Measurements from ENCODE around the gene RAB24. TPM values are rescaled to one million over a fixed set of nuclear protein-coding genes. Genes with fewer than 3 reads are reported as not detected.

The RAB24 gene
- total RNA-seq, 1 experiment from 2014 or later, result 37.2 TPM

- no peak for DNase-seq (ENCODE audit: low read depth, low spot score)
- CTCF ChIA-PET, result no interaction called here
Measured at GRCh38 chr5:177265395-177265794, 38.1 kb downstream of the RAB24 start.

GRCh38 chr5:177264178-177264577 is 39.3 kb downstream of the RAB24 start:
- BruUV-seq (replicated peaks), result no TSS peak
- CTCF ChIA-PET, result no interaction called here
- no peaks in the 10 kb centered on the region for H3K9me3 ChIP-seq (ENCODE audit: control insufficient read depth, insufficient read depth, low read depth, low read length)
- H3K4me3 ChIP-seq (ENCODE audit: low read depth in 2 of 2, low read length in 2 of 2), result no peak overlapping the region
- H3K36me3 ChIP-seq (ENCODE audit: control insufficient read depth, insufficient read depth, low read length), result peaks cover 19% of the 10 kb centered on the region
- TF ChIP-seq TCF7L2 (IDR thresholded peaks at IDR 0.05; ENCODE audit: low read depth, low read length) (no peak), POLR2AphosphoS5 (IDR thresholded peaks at IDR 0.05; ENCODE audit: low read depth, low read length) (no peak), SIN3A (IDR thresholded peaks at IDR 0.05; ENCODE audit: borderline replicate concordance, insufficient read depth, low read depth, low read length) (no peak)
- TF ChIP-seq, protein P1, sequence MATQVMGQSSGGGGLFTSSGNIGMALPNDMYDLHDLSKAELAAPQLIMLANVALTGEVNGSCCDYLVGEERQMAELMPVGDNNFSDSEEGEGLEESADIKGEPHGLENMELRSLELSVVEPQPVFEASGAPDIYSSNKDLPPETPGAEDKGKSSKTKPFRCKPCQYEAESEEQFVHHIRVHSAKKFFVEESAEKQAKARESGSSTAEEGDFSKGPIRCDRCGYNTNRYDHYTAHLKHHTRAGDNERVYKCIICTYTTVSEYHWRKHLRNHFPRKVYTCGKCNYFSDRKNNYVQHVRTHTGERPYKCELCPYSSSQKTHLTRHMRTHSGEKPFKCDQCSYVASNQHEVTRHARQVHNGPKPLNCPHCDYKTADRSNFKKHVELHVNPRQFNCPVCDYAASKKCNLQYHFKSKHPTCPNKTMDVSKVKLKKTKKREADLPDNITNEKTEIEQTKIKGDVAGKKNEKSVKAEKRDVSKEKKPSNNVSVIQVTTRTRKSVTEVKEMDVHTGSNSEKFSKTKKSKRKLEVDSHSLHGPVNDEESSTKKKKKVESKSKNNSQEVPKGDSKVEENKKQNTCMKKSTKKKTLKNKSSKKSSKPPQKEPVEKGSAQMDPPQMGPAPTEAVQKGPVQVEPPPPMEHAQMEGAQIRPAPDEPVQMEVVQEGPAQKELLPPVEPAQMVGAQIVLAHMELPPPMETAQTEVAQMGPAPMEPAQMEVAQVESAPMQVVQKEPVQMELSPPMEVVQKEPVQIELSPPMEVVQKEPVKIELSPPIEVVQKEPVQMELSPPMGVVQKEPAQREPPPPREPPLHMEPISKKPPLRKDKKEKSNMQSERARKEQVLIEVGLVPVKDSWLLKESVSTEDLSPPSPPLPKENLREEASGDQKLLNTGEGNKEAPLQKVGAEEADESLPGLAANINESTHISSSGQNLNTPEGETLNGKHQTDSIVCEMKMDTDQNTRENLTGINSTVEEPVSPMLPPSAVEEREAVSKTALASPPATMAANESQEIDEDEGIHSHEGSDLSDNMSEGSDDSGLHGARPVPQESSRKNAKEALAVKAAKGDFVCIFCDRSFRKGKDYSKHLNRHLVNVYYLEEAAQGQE (IDR thresholded peaks at IDR 0.05; ENCODE audit: insufficient read depth in 1 of 2, low read depth in 2 of 2, low read length in 1 of 2), result no peak
- TF ChIP-seq, protein P2, sequence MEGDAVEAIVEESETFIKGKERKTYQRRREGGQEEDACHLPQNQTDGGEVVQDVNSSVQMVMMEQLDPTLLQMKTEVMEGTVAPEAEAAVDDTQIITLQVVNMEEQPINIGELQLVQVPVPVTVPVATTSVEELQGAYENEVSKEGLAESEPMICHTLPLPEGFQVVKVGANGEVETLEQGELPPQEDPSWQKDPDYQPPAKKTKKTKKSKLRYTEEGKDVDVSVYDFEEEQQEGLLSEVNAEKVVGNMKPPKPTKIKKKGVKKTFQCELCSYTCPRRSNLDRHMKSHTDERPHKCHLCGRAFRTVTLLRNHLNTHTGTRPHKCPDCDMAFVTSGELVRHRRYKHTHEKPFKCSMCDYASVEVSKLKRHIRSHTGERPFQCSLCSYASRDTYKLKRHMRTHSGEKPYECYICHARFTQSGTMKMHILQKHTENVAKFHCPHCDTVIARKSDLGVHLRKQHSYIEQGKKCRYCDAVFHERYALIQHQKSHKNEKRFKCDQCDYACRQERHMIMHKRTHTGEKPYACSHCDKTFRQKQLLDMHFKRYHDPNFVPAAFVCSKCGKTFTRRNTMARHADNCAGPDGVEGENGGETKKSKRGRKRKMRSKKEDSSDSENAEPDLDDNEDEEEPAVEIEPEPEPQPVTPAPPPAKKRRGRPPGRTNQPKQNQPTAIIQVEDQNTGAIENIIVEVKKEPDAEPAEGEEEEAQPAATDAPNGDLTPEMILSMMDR (IDR thresholded peaks at IDR 0.05), result no peak
- DNase-seq (ENCODE audit: low read depth, low spot score) (no peak), ATAC-seq (no peak)
- intact Hi-C loops (cut with micrococcal nuclease; ENCODE audit: unreplicated experiment) (no loop called here), in situ Hi-C loops (cut with HindIII; ENCODE audit: low pct_unique_long_range_greater_than_20kb, low sequenced_read_pairs) (no loop called here)
- POLR2A ChIA-PET, result no interaction called here
- no peak overlapping the region for H3K27ac ChIP-seq (ENCODE audit: low read length)
- no peaks in the 10 kb centered on the region for H3K27me3 ChIP-seq (ENCODE audit: control insufficient read depth, insufficient read depth, low read length)
- no peaks in the 10 kb centered on the region for H3K4me1 ChIP-seq (ENCODE audit: control insufficient read depth, insufficient read depth, low read length)

More at GRCh38 chr5:177265395-177265794, 38.1 kb downstream of the RAB24 start:
- ATAC-seq, result no peak
- no TSS peak for BruUV-seq (replicated peaks)
- Histone ChIP-seq H3K36me3 (ENCODE audit: control insufficient read depth, insufficient read depth, low read length) (peaks cover 25% of the 10 kb centered on the region), H3K4me1 (ENCODE audit: control insufficient read depth, insufficient read depth, low read length) (no peaks in the 10 kb centered on the region), H3K27ac (ENCODE audit: low read length) (no peak overlapping the region), H3K27me3 (ENCODE audit: control insufficient read depth, insufficient read depth, low read length) (no peaks in the 10 kb centered on the region), H3K4me3 (ENCODE audit: low read depth in 2 of 2, low read length in 2 of 2) (no peak overlapping the region), H3K9me3 (ENCODE audit: control insufficient read depth, insufficient read depth, low read depth, low read length) (no peaks in the 10 kb centered on the region)
- no peak for TF ChIP-seq POLR2AphosphoS5 (IDR thresholded peaks at IDR 0.05; ENCODE audit: low read depth, low read length)
- TF ChIP-seq, protein P2 (IDR thresholded peaks at IDR 0.05), result no peak
- no peak for TF ChIP-seq TCF7L2 (IDR thresholded peaks at IDR 0.05; ENCODE audit: low read depth, low read length)
- TF ChIP-seq SIN3A (IDR thresholded peaks at IDR 0.05; ENCODE audit: borderline replicate concordance, insufficient read depth, low read depth, low read length), result no peak
- TF ChIP-seq, protein P1 (IDR thresholded peaks at IDR 0.05; ENCODE audit: insufficient read depth in 1 of 2, low read depth in 2 of 2, low read length in 1 of 2), result no peak
- intact Hi-C loops (cut with micrococcal nuclease; ENCODE audit: unreplicated experiment), result no loop called here
- in situ Hi-C loops (cut with HindIII; ENCODE audit: low pct_unique_long_range_greater_than_20kb, low sequenced_read_pairs), result no loop called here
- POLR2A ChIA-PET, result no interaction called here

Data from Panc1 (cell line).